HG03064 (cell line): ENCODE data around the gene ADH1A.
"Not testable (repeated sequence)": the region's sequence is repeated elsewhere in the genome, so short reads cannot be mapped to it uniquely, and the experiment has no call there.

Experiments
- ATAC-seq: cut with Tn5 transposase; IDR thresholded peaks from one replicate; pipeline ENCODE4 v1.9.1; 2021; ENCODE audit warnings: low read depth; ENCODE audit not compliant: unreplicated experiment

ADH1A gene

DNA sequence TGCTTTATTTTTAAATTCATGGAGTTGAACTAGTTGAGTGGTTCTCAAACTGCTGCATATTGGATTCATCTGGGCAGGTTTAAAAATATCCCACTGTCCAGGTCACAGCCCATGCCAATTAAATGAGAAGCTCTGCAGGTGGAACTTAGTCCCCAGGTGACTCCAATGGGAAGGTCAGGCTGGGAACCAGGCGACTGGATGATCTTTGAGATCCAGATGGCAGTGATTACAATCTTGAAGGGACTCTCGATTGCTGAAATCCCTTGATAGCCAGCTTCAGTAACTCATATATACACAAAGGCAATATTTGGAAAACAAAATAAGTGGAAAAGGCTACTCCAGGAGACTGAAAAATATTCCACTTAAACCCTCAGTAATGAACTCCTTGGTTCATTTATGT is 8.1 kb downstream of the ADH1A start:
- ATAC-seq = no peak

DNA sequence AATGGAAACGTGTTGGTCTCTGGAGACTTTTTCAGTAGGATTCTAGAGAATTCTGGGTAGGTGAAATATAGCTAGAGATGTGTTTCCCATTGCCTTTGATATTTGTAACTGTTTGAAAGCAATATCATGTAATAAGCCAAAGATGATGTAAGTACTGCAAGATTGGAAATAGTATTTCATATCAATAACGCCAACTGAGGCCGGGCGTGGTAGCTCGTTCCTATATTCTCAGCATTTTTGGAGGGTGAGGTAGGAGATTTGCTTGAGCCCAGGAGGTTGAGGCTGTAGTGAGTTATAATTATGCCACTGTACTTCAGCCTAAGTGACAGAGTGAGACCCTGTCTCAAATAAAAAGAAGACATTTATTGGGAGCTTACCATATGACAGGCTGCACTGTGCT is 9.5 kb downstream of the ADH1A start:
- ATAC-seq = no peak

DNA sequence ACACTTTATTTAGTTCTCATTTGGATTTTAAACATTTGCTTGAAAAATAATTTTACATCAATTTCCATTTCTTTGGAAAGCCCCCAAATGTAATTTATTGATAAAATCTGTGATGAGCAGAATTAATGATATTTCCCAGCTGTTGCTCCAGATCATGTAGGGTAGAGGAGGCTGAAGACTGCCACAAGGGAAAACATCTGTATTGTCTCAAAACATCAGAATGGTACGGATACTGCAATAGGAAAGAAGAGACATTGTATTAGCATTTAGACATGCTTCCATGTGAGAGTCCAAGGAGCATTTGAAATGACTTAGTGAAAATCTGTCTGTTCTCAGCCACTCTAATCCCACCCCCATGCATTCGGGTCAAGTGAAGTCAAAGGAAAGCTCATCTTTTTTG is 14.4 kb downstream of the ADH1A start:
- no peak for ATAC-seq

DNA sequence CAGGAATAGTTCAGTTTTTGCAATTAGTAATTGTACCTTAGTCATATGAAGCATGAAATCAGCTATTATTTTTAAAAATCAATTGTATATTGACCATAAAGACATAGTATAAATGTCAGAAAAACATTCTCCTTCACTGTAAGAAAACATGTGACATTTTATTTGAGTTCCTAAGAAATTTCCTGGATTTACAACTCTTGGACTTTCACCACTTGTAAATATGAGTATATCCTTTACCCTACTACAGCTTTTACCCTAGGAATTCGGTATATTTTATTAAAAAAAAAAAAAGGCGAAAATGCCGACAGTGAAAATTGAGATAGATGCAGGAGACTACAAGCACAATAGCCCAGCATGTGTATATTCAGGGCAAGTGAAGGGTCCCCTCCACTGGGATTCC is 14.9 kb downstream of the ADH1A start:
- ATAC-seq = no peak

DNA sequence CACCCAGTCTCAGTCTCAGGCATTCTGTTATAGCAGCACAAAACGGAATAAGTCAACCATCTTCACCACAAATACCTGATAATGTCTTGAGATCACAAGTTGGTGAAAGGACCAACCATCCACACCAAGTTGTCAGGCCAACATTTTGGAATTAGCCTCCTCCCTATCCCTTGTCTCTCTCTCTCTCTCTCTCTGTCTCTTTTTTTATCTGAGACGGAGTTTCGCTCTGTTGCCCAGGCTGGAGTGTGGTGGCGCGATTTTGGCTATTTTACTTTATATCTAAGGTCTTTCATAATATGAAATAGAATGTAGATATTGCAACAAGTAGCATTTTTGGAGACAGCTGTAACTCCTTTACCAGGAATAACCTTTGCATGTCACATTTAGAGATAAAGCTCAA is 15.7 kb downstream of the ADH1A start:
- no peak for ATAC-seq

DNA sequence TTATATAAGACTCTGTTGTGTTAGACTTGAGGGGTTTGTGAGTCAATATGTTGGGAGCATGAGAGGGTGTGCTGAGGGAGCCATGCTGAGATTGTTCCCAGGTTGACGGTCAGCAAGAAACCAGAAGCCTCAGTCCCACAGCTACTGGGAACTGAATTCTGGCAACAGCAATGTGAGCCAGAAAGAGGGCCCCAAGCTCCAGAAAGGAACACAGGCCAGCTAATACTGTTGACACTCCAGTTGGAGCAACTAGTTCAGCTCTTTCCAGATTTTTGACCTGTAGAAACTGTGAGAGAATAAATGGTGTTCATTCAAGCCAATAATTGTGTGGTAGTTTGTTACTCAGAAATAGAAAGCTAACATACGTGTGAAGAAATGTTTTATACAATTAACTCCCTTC is 17.1 kb downstream of the ADH1A start:
- ATAC-seq = no peak

DNA sequence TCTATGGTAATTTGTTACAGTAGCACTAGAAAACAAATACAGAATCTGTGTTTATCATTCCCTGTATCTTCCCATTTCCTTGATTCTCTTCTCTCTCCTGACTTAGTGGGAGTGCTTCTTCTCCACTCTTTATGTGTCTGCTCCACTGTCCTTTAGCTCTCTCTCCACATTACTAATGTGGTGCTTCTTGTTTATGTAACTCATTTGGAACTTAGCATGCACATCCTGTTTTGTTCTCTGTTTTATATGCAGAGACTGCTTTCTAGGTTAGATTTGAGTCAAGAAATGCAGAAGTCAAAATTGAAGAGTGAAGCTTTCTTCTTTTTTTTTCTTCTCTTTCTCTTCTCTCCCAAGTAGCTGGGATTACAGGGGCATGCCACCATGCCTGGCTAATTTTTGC is 25.9 kb downstream of the ADH1A start:
- ATAC-seq = no peak

DNA sequence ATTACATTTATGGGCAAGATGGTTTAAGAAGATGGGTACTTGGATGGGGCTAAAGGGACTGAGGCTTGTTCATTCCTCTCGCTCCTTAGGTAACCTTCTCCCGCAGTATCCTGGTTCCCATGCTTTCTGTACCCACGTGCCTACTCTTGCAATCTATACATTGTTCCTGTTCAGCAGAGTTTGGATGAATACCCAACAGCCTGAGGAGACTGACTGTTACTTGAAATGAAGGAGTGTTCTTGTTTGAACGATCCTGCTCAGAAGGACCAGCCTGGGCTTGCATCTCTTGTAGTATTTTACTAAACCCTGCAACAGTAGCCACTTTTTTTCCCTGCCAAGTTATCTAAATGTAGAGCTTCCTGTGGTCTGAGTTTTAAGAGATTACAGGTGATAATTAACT is 38.0 kb downstream of the ADH1A start:
- ATAC-seq = no peak

DNA sequence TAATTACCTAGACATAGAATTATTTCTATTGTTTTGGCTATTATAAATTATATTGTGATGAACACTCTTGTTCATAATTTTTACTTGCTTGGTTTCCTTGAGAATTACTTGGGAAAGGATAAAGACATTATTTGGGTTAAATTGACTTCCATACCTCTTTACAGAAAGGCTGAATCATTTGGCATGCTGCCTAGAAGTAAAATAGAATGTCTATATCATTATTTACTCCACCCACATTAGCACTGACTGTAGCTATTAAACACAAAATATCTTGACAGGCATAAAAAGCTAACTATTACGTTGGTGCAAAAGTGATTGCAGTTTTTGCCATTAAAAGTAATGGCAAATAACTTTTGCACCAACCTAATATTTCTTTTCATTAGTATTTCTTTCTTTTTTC is 42.1 kb downstream of the ADH1A start:
- no peak for ATAC-seq

DNA sequence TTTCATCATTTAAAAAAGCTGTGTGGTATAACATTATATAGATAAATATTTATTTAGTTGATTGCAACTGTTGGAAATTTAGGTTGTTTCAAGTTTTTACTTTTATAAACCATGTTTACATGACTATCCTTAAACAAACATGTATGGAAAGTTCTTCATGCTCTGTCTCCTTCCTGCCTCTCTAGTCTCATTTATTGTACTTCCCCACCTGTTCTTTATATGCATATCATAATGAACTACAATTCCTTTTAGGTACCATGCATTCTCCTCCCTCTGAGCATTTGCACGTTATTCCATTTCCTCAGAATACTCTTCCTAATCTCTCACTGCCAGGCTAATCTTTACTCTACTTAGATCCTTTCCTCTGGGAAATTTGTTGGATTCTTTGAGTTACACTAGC is 54.8 kb downstream of the ADH1A start:
- ATAC-seq = no peak

DNA sequence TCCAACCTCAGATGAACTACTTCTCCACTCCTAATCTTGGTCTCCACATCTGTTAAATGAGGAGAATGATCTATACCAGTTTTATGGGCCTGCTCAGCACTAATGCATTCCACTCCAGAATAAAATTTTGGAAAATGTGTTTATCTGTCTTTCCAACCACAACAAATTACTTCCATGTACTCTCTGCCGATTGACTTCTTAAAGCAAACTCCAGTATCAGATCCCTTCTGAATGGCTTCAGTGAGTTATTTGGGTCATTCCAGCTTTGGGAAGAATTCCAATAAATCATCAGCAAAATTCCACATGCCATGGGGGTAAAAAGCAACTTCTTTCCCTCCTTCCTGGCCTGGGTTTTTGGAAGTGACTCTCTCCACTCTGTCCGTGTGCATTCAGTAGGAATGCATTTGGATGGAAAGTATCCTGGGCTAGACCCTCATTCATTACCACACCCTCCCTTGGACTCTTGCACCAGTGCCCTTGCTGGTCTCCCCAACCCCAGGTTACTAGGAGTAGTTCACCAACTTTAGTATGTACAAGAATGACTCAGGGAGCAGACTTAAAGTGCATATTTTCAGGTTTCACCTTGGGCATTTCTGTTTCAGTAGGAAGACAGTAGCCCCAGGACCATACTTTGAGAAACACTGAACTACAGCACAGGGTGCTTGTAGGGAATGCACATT is 56.3 kb downstream of the ADH1A start:
- ATAC-seq = no peak

DNA sequence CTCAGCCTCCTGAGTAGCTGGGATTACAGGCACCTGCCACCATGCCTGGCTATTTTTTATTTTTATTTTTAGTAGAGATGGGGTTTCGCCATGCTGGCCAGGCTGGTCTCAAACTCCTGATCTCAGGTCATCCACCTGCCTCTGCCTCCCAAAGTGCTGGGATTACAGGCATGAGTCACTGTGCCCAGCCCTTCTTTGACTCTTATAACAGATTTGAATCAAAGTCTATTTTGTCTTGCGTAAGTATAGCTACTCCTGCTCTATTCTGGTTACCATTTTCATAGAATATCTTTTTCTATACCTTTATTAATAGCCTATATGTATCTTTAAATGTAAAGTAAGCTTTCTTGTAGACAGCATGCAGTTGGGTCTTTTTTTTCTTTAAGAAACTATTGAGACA is 57.4 kb downstream of the ADH1A start:
- not testable (repeated sequence) for ATAC-seq

DNA sequence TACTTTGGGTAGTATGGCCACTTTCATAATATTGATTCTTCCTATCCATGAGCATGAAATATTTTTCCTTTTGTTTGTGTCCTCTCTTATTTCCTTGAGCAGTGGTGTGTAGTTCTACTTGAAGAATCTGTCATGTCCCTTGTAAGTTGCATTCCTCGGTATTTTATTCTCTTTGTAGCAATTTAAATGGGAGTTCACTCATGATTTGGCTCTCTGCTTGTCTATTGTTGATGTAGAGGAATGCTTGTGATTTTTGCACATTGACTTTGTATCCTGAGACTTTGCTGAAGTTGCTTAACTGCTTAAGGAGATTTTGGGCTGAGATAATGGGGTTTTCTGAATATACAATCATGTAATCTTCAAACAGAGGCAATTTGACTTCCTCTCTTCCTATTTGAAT is 62.1 kb downstream of the ADH1A start:
- ATAC-seq = not testable (repeated sequence)

DNA sequence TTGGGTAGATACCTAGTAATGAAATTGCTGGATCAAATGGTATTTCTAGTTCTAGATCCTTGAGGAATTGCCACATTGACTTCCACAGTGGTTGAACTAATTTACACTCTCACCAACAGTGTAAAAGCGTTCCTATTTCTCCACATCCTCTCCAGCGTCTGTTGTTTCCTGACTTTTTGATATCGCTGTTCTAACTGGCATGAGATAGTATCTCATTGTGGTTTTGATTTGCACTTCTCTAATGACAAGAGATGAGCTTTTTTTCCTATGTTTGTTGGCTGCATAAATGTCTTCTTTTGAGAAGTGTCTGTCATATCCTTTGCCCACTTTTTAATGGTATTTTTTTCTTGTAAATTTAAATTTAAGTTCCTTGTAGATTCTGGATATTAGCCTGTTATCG is 63.1 kb downstream of the ADH1A start:
- not testable (repeated sequence) for ATAC-seq
